Smooth muscle cell (in vitro differentiated cells): Measurements from ENCODE around the gene CHN1. TPM values are rescaled to one million over a fixed set of nuclear protein-coding genes. Genes with fewer than 3 reads are reported as not detected.

ENCODE experiments used
- DNase-seq: peaks from one replicate; lab custom pipeline; 2025; ENCODE audit not compliant: unreplicated experiment; lab: John Stamatoyannopoulos, UW
- H2AFZ ChIP-seq: fragments of 200-600 bp; sonication (generic); 2 replicates; pipeline ENCODE4 v1.6.0; 2016; ENCODE audit warnings: antibody characterized with exemption, low read depth, mild to moderate bottlenecking
- H3F3A ChIP-seq: fragments of 200-600 bp; sonication (generic); 2 replicates; pipeline ENCODE4 v1.6.0; 2017; ENCODE audit warnings: antibody characterized with exemption, low read depth
- H3K27ac ChIP-seq: fragments of 200-600 bp; sonication (generic); 2 replicates; pipeline ENCODE4 v1.5.1; 2016; ENCODE audit warnings: low read depth, mild to moderate bottlenecking
- H3K27me3 ChIP-seq: fragments of 200-600 bp; sonication (generic); 2 replicates; pipeline ENCODE4 v1.6.1; 2016; ENCODE audit warnings: low read depth, mild to moderate bottlenecking
- H3K36me3 ChIP-seq: fragments of 200-600 bp; sonication (generic); 2 replicates; pipeline ENCODE4 v1.5.1; 2016; ENCODE audit warnings: low read depth
- H3K4me1 ChIP-seq: fragments of 200-600 bp; sonication (generic); 2 replicates; pipeline ENCODE4 v1.5.1; 2016; ENCODE audit warnings: low read depth
- H3K4me2 ChIP-seq: fragments of 200-600 bp; sonication (generic); 2 replicates; pipeline ENCODE4 v1.6.0; 2016; ENCODE audit warnings: mild to moderate bottlenecking
- H3K4me3 ChIP-seq: fragments of 200-600 bp; sonication (generic); 2 replicates; pipeline ENCODE4 v1.5.1; 2016; ENCODE audit warnings: mild to moderate bottlenecking
- H3K79me2 ChIP-seq: fragments of 200-600 bp; sonication (generic); 2 replicates; pipeline ENCODE4 v1.6.0; 2016; ENCODE audit warnings: low read depth, mild to moderate bottlenecking
- H3K9ac ChIP-seq: fragments of 200-600 bp; sonication (generic); 2 replicates; pipeline ENCODE4 v1.6.0; 2016; ENCODE audit warnings: low read depth
- H3K9me3 ChIP-seq: fragments of 200-600 bp; sonication (generic); replicated peaks from 2 replicates; pipeline ENCODE4 v1.5.1; 2016; ENCODE audit warnings: low read depth
- H4K20me1 ChIP-seq: fragments of 200-600 bp; sonication (generic); 2 replicates; pipeline ENCODE4 v1.6.0; 2016; ENCODE audit warnings: low read depth
- WGBS: methylation state at CpG from one replicate; pipeline ENCODE4 v1.1.7; 2016; ENCODE audit warnings: low lambda C conversion rate; 5-methylcytosine and 5-hydroxymethylcytosine counted together
- polyA plus RNA-seq: library from polyadenylated mRNA; unstranded; fragments of >200 nt; fragmentation: Nextera tagmentation; extraction: Ambion mirVana; gene quantifications from 2 replicates; pipeline ENCODE4 v1.2.1, GENCODE V29; 2016
- total RNA-seq: library from RNA; depleted of rRNA; stranded (reverse); fragments of >200 nt; gene quantifications from 2 replicates; pipeline ENCODE4 v1.2.3, GENCODE V29; 2014
- TF ChIP-seq, protein P1 (sequence below): fragments of 200-600 bp; sonication (generic); IDR thresholded peaks from 2 replicates; pipeline ENCODE4 v1.5.1; 2017; ENCODE audit warnings: borderline replicate concordance, mild to moderate bottlenecking, antibody characterized with exemption; ENCODE audit not compliant: insufficient read depth, poor library complexity, severe bottlenecking

CHN1 gene
- total and polyA plus RNA-seq, 2 experiments from 2014 or later: 33.5 to 44.8 TPM

DNA sequence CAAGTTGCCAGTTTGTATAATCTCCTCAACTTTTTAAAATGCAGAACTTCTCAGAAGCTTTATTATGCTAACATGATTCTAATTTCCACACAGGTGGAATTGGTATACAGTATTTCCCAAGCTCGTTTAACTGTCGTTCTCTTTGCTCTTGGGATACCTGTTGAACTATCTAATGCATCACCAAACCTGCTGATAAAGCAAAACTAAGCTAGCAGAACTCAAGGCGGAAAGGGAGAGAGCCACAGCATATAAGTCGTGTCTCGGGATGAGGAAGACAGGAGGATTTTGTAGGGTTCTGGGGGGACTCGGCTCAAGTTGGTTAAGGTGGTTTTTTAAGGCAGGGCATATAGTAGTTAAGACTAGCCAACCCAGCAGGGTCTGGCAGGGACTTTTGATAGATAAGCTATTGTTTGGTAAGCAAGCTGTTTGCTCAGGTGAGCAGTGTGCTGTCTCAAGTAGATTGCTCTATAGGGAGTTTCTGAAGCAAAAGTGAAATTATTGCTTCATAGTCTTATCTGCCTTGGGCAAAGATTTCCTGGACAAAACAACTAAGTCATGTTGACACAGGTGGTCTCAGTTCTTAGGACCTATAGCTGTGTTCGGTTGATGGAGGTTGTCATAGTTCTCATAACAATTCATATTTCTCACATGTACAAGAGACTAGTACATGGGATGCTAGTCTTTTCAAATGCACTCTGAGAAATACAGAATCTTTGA is 212.7 kb downstream of the CHN1 start:
- no peak overlapping the region for H3K27ac ChIP-seq
- no peaks in the 10 kb centered on the region for H3K36me3 ChIP-seq
- peaks cover 4% of the 10 kb centered on the region for H3F3A ChIP-seq
- H3K27me3 ChIP-seq: no peaks in the 10 kb centered on the region
- H3K79me2 ChIP-seq: no peaks in the 10 kb centered on the region
- DNase-seq: no peak
- H3K4me1 ChIP-seq: peaks cover 34% of the 10 kb centered on the region
- no peak overlapping the region for H2AFZ ChIP-seq
- no peaks in the 10 kb centered on the region for H3K9me3 ChIP-seq
- H3K9ac ChIP-seq: no peak overlapping the region
- no peak overlapping the region for H3K4me3 ChIP-seq
- no peak overlapping the region for H3K4me2 ChIP-seq
- 93% methylated on average over 7 of the region's 7 CpGs for WGBS
- TF ChIP-seq, protein P1, sequence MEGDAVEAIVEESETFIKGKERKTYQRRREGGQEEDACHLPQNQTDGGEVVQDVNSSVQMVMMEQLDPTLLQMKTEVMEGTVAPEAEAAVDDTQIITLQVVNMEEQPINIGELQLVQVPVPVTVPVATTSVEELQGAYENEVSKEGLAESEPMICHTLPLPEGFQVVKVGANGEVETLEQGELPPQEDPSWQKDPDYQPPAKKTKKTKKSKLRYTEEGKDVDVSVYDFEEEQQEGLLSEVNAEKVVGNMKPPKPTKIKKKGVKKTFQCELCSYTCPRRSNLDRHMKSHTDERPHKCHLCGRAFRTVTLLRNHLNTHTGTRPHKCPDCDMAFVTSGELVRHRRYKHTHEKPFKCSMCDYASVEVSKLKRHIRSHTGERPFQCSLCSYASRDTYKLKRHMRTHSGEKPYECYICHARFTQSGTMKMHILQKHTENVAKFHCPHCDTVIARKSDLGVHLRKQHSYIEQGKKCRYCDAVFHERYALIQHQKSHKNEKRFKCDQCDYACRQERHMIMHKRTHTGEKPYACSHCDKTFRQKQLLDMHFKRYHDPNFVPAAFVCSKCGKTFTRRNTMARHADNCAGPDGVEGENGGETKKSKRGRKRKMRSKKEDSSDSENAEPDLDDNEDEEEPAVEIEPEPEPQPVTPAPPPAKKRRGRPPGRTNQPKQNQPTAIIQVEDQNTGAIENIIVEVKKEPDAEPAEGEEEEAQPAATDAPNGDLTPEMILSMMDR: no peak
- H4K20me1 ChIP-seq: no peaks in the 10 kb centered on the region

DNA sequence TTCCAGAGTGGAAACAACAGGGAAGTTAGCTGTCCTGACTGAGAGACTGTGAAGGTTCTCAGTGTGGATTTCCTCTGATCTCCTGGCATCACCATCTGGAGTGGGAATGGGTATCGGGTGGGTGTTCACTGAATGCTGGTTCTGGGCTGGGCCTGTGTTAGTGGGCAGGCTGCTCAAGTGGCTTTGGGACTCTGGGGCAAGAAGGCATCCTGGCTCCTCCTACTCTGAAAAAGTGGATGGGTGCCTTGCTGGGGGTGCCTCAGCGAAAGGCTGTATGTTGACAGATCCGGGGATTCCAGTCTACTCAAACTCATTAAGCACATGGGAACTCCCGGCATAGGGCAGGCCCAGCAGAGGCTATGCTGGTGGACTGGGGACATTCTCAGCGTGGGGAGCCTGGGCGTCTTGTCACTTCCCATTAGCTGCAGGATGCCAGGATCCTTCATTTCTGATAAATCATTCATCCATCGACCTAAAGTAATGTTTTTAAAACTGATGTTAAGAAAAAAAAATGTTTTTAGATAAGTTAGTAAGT is 213.4 kb downstream of the CHN1 start:
- no peak overlapping the region for H3K27ac ChIP-seq
- TF ChIP-seq, protein P1: no peak
- H3K4me2 ChIP-seq: no peak overlapping the region
- H3K9me3 ChIP-seq: no peaks in the 10 kb centered on the region
- H4K20me1 ChIP-seq: no peaks in the 10 kb centered on the region
- no peaks in the 10 kb centered on the region for H3K79me2 ChIP-seq
- no peak overlapping the region for H3K9ac ChIP-seq
- no peak overlapping the region for H3K4me3 ChIP-seq
- H3K27me3 ChIP-seq: no peaks in the 10 kb centered on the region
- WGBS: 83% methylated on average over 7 of the region's 7 CpGs
- H3F3A ChIP-seq: peaks cover 9% of the 10 kb centered on the region
- H2AFZ ChIP-seq: no peak overlapping the region
- DNase-seq: no peak
- H3K36me3 ChIP-seq: no peaks in the 10 kb centered on the region
- peaks cover 35% of the 10 kb centered on the region for H3K4me1 ChIP-seq

- WGBS: 85% methylated on average over 8 of the region's 8 CpGs
- no peaks in the 10 kb centered on the region for H4K20me1 ChIP-seq
- peak overlapping the region; percentile 44 for H2AFZ ChIP-seq
- no peak for DNase-seq
- no peaks in the 10 kb centered on the region for H3K9me3 ChIP-seq
- peaks cover 12% of the 10 kb centered on the region for H3F3A ChIP-seq
- H3K79me2 ChIP-seq: no peaks in the 10 kb centered on the region
- TF ChIP-seq, protein P1: no peak
- no peaks in the 10 kb centered on the region for H3K27me3 ChIP-seq
- peaks cover 27% of the 10 kb centered on the region for H3K4me1 ChIP-seq
- no peak overlapping the region for H3K4me2 ChIP-seq
- H3K9ac ChIP-seq: no peak overlapping the region
- H3K27ac ChIP-seq: no peak overlapping the region
- H3K4me3 ChIP-seq: no peak overlapping the region
- no peaks in the 10 kb centered on the region for H3K36me3 ChIP-seq
Observed at GRCh38 chr2:174791020-174791419, 214.2 kb downstream of the CHN1 start.

- no peaks in the 10 kb centered on the region for H4K20me1 ChIP-seq
- whole genome bisulfite sequencing: 88% methylated on average over 16 of the region's 16 CpGs
- no peak overlapping the region for H3K9ac ChIP-seq
- H3K4me1 ChIP-seq: peaks cover 13% of the 10 kb centered on the region
- peaks cover 12% of the 10 kb centered on the region for H3F3A ChIP-seq
- TF ChIP-seq, protein P1: no peak
- H3K4me2 ChIP-seq: no peak overlapping the region
- no peaks in the 10 kb centered on the region for H3K36me3 ChIP-seq
- H3K9me3 ChIP-seq: no peaks in the 10 kb centered on the region
- H3K27ac ChIP-seq: peak overlapping the region; percentile 94
- DNase-seq: no peak
- H3K79me2 ChIP-seq: no peaks in the 10 kb centered on the region
- no peak overlapping the region for H3K4me3 ChIP-seq
- H2AFZ ChIP-seq: no peak overlapping the region
- H3K27me3 ChIP-seq: no peaks in the 10 kb centered on the region
Observed at GRCh38 chr2:174789001-174789400, 216.2 kb downstream of the CHN1 start.
